Ecto neural progenitor cell (in vitro differentiated cells): ENCODE results near the gene ZNF629.

Experiments used
- DNase-seq: peaks from one replicate; pipeline ENCODE4 v3.0.0-alpha.2; 2018; ENCODE audit warnings: low spot score

ZNF629 gene

DNA sequence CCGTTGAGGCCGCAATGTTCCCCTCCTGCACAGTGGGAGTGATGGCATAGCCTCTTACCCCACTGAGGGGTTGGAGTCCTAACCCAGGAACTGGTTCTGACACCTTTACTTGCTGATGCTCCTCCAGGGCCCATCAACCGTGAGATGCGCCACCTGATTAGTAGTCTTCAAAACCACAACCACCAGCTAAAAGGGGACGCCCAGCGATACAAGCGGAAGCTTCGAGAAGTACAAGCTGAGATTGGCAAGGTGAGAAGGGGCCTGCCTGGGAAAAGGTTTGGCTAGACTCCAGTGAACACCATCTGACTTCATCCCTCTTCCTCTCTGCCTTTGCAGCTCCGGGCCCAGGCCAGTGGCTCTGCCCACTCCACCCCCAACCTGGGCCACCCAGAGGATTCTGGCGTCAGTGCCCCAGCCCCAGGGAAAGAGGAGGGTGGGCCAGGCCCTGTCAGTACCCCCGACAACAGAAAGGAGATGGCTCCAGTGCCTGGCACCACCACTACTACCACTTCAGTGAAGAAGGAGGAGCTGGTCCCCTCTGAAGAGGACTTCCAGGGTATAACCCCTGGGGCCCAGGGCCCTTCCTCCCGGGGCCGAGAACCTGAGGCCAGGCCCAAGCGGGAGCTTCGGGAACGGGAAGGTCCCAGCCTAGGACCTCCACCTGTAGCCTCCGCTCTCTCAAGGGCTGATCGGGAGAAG lies 19.1 kb downstream of the ZNF629 start:
- DNase-seq: no peak

DNA sequence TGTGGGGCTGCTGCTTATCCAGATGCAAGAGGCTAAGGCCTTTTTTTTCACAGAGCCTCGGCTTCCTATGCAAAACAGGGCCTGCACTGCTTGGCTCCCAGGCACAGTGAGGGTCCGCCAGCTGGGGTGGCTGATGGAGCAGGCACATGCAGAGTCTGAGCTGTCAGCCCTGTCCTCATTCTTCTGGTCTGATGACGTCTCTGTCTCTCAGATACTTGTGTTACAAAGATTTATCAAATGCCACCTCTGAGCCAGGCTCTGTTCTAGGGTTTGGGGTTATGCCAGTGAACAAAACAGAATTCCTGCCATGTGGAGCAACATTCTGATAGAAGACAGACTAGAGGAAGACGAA lies 20.1 kb downstream of the ZNF629 start:
- DNase-seq: no peak

DNA sequence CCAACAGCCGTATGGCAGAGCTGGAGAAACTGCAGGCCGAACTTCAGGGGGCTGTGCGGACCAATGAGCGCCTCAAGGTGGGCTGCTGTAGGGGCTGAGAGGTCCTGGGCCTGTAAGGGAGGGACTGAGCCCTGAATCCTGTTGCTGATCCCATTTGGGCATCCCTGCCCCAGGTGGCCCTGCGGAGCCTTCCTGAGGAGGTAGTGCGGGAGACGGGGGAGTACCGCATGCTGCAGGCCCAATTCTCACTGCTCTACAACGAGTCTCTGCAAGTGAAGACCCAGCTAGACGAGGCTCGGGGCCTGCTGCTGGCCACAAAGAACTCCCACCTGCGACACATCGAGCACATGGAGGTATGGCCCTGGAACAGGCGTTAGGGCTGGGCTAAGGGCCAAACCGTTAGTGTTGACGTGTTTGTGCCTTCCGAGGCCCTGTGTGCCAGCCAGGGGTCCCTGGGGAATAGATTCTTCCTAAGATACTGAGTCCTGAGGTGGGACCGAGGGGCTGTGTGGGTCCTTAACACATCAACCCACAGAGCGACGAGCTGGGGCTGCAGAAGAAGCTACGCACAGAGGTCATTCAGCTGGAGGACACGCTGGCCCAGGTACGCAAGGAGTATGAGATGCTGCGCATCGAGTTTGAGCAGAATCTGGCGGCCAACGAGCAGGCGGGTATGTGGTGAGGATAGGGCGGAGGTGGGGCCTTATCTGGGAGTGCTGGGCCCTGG lies 20.6 kb downstream of the ZNF629 start:
- no peak for DNase-seq

DNA sequence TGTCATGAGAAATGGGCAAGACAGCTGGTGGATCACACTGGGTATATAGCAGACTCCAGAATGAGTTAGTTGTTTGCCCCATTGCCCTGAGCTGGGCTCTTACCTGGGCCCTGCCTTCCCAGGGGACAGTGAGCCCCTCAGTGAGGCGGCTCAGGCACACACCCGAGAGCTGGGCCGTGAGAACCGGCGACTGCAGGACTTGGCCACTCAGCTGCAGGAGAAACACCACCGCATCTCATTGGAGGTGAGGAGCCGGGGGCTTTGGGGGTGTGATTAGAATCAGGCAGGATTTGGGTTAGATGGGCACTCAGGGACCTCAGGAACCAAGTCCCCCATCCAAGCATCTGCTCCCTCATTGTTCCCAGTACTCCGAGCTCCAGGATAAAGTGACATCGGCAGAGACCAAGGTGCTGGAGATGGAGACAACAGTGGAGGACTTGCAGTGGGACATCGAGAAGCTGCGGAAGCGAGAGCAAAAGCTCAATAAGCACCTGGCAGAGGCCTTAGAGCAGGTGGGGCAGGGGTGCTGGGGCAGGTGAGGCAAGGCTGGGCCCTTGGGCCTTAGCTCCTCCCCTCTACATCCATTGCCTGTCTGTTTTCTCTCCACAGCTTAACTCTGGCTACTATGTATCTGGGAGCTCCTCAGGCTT lies 22.1 kb downstream of the ZNF629 start:
- no peak for DNase-seq

DNA sequence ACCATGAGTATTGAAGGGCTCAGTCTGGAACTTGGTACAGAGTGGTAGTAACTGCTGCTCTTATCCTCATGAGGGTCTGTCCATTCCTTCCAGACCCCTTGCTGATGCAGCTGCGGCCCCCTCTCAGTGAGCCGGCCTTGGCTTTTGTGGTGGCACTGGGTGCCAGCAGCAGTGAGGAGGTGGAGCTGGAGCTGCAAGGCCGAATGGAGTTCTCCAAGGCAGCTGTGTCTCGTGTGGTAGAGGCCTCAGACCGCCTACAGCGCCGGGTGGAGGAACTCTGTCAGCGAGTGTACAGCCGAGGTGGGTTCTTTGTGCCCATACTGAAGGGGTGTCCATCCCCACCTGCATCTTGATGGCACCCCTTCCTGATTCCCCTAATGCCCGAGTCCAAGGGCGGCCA lies 22.9 kb downstream of the ZNF629 start:
- no peak for DNase-seq

DNA sequence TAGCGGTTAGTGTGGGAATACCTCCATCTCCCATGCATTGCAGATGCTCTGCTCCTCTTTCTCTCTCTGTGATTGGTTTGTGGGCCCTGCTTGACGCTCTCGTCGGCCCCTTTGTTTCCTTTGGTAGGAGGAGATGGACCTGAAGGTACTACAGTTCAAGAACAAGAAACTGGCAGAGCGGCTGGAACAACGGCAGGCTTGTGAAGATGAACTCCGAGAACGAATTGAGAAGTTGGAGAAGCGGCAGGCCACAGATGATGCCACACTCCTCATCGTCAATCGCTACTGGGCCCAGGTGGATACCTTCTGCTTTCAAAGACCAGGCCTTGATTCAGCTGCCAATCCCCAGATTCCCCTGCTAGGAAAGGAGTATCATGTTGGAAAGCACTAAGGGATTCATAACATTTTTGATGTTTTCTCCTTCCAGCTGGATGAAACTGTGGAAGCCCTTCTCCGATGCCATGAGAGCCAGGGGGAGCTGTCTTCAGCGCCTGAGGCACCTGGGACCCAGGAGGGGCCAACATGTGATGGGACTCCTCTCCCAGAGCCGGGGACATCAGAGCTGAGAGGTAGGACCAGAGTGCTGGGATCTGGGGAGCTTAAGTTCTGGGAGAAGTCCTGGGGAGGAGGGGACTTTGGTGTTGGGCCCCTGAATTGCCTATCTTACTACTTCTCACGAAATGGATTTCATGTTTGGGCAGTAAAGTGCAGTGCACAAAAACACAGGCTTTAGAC lies 23.8 kb downstream of the ZNF629 start:
- DNase-seq: no peak

DNA sequence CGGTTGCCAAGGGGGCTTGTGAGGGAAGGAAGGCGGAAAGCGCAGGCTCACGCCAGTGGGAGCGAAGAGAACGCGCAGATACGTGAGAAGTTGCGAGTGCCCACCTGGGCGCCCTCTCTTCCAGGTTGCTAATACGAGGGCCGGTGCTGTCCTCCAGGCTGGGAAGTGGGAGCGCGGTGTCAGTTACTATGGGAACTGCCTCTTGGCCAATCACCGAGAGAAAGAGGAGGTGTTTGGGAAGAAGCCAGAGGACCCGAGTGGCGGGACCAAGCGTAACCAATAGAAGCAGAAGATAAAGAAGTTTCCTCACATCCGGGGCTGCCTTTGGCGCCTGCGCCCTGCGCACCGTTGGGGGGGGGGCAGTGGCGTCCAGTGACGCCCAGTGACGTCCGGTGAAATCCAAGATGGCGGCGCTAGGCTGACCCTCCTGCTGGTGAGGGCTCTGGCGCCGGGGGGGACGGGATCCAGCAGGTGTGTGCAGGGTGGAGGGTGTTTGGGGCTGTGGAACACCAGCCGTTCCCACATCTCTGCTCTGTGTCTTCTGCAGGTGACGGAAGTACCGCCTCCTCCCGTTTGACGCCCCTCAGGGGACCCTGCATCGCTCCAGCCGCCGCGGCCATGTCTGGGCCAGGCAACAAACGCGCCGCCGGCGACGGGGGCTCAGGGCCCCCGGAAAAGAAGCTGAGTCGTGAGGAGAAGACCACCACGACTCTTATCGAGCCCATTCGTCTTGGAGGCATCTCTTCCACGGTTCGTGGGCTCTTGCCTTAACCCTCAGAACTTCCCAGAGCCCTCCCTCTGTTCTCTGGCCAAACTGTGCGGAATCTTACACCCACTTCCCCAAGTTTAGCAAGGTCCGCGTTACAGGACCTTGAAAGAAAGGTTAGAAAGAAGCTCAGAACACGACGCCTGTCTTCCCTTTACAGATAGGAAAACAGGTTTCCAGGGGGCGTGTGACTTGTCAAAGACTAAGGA lies 24.8 kb downstream of the ZNF629 start, which contains the start of the genes CFAP119 and RNF40:
Gene CFAP119, minus strand, starts transcription at position 135 of the 975 bp plus-strand sequence. CDS start 314 bp downstream, outside the sequence.
Gene RNF40, plus strand, starts transcription at position 395 of the 975 bp plus-strand sequence. Its CDS starts 224 bp downstream, at position 619.
- DNase-seq: peak; percentile 98

DNA sequence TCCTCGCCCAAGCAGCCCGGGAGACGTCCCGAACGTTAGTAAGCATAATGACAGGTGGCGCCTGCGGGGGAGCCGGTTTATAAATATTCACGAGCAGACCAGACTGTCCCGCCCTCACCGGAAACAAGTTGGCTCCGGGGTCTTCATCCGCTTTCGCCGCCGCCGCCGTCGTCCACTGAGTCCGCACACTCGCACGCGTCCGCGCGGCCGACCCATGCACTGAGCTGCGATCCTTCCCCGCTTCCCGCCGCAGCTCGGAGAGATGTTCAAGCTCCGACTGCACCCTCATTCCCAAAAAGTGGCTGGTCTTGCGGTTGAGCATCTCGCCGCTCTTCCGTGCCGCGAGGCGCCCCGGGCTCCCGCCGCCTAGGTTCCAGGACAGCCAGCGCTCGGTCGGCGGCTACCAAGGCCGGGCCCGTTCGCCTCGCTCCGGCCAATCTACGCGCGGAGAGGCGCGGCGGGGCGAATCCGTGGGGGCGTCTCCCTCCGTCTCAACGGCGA lies 25.5 kb downstream of the ZNF629 start:
- peak; percentile 74 for DNase-seq

DNA sequence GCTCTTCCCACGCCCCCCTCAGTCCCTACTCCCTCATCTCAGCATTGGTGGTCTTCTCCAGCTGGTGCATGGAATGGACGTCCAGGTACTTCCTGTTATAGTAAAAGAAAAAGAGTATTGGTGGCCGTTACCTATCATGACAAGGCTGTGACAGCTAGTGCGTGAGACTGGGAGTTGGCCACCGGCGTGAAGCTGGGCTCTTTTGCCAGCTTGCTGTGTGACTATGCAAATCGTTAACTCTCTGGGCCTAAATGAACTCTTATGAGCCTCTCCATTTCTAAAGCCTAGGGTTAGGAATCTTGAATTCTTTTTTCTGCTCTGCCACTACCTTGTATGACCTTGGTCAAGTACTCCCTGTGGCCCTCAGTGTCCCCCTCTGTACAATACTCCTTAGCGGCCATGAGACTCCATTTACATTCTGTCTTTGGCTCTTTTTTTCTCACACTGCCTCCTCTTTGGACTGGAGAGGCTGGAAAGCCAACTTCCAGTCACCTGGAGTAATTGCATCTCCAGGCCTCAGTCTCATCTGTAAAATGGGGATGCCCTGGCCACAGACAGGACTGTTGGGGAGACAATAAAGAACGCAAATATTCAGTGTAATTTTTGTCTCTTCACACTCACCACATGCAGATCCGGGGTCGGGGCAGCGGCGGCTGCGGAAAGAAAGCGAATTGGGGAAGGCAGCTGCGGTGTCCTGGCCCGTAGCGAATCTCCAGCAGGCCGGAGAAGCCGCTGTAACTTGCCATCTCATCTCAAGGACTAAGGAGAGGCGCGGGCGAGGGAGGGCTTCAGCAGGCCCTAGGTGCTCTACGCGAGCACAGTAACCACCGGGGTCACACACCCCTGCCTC lies 26.2 kb downstream of the ZNF629 start:
- no peak for DNase-seq

DNA sequence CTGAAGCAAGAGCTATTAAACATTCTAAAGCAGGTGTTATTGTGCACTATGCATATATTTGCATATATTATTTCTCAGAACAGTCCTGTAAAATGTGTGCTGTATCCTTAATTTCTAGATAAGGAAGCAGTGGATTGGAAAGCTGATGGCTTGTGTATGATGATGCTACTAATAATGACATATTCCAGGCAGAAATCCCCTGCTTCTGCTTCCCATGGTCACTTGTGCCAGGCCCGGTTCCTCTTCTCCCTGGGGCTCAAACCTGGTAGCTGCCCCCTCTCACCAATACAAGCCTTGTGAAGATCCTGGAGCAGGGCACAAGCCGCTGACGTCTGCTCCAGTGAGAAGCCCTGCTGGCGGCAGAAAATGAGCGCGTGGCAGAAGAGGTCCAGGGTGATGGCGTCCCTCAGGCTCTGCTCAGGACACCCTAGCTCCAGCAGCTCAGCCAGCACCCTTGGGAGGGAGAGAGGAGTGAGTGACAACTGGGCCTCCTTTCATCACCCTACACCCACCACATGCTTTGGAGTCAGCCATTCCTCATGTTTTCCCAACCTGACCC lies 26.9 kb downstream of the ZNF629 start:
- no peak for DNase-seq

DNA sequence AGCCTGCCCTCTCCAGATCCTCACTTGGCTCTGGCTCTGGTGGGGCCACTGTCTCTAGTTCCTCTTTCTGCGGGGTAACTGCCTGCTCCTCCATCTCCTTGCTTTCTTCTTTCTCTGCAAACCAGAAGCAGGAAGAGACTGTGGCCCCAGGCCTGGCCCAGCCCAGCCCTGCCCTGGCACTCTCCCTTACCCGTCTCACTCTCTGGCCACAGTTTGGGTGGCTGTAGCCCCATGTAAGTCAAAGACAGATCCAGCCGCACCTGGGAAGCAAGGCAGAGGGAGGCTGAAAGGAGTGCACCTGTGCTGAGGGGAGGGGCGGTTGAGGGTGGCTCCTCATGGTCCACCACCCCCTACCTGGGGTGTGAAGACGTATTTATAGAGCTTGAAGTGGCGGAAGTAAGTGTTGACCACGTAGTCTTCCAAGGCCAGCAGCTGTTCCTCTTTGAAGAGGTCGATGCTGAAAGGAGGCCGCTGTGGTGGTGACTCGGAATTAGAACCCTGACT lies 28.0 kb downstream of the ZNF629 start:
- DNase-seq: no peak

DNA sequence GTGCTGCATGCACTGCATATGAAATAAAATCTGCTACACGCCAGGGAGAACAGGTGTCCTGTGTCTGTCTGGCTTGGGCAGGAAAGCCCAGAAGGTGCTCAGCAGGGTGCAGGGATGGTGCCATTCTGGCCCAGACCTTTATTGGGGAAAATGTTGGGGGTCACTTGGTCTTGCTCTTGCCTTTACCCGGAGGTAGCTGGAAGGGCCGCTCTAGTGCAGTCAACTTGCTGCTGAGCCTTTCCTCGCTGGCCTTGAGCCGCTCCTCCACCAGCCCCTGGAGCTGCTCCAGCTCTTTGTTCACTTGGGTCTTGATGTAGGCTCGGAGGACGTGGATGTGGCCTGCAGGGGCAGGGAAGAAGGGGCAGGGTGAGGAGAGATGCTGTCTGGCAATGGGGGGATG lies 29.7 kb downstream of the ZNF629 start:
- DNase-seq: no peak

DNA sequence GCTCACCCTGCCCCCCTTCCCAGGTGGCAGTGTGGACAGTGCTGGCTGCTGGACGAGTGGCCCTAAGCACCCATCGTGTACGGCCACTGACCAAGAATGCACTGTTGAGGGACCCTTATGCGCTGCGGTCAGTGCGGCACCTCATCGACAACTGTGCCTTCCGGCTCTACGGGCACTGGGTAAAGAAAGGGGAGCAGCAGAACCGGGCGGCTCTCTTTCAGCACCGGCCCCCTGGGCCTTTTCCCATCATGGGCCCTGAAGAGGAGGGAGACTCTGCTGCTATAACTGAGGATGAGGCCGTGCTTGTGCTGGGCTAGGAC lies 30.3 kb downstream of the ZNF629 start:
- DNase-seq: no peak

DNA sequence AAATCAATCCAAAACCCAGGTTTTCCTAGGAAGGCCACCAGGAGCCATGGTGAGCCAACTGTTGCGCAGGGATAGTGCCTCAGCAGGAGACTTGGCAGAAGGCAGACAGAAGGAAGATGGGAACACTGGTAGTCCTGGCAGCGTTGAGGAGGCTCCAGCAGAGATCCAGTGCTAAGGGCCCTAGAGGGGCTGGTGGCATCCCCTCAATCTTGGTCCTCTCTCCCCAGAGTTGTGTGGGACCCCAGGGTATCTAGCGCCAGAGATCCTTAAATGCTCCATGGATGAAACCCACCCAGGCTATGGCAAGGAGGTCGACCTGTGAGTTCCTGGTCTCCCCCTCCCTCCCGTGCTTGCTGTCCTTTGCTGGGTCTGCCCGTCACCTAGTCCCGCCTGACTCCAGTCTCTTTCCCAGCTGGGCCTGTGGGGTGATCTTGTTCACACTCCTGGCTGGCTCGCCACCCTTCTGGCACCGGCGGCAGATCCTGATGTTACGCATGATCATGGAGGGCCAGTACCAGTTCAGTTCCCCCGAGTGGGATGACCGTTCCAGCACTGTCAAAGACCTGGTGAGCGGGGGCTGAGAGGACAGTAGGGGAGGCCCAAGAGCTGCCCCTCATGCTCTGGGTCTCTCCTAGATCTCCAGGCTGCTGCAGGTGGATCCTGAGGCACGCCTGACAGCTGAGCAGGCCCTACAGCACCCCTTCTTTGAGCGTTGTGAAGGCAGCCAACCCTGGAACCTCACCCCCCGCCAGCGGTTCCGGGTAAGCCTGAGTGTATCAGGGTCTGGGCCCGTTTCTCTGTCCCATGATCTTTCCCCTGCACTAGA lies 30.8 kb downstream of the ZNF629 start:
- no peak for DNase-seq

DNA sequence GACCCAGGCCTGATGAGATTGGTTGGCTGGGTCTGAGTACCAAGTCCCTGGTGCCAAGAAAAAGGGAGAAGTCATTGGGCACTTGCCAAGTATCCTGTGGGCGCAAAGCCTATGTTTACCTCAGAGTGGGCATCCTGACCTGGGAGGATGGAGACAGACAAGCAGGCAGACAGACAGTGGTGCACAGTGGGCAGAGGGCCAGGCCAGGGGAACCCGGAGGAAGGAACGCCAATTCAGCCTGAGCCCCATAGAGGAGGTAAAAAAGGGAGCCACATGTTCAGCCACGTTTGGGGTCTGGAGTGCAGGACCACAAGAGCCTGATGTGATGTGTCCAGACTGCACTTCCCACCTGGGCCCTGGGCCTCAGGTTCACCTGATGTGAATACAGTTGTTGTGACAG lies 33.4 kb downstream of the ZNF629 start:
- DNase-seq: no peak

DNA sequence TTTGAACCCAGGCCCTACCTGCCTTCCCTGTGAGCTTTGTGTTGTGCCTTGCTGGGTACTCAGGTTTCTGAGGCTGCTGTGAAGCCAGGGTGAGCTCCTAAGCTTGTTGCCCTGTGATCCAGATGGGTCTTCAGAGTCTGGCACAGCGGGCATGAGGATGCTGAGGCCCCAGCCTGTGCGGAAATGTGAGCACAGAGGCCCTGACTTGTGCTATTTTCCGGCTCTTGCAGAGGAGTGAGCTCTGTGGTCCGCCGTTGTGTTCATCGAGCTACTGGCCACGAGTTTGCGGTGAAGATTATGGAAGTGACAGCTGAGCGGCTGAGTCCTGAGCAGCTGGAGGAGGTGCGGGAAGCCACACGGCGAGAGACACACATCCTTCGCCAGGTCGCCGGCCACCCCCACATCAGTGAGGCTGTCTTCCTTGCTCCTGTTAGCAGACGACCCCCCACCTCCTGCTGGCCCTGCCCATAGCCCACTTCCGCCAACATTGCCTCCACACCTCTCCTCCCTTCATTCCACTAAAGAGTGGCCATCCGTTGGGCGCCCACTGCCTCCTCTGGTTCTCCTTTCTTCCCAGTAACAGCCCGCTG lies 36.0 kb downstream of the ZNF629 start:
- peak; percentile 34 for DNase-seq

DNA sequence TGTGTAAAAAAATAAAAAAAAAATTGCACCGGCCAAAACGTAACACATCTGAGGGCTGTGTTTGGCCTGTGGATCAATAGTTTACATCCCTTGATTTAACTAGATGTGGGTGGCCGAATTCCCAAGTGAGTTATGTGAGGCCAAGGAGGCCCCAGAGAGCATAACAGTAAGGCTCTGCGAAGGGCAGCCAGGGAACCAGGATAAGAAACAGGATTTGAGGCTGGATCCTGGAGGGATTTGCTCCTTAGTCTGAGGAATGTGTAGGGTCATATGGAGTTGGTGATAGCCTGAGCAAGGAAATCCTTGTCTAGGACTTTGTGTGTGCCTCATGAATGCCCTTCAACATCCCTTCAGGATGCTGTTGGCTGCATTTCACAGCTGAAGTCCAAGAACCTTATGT lies 36.8 kb downstream of the ZNF629 start:
- no peak for DNase-seq
